Lung (tissue), 12 donors: ENCODE measurements around the gene COL9A2. TPM values are rescaled to one million over a fixed set of nuclear protein-coding genes. Genes with fewer than 3 reads are reported as not detected.

Source experiments
- ATAC-seq: fragments of 200-7000 bp; cut with Tn5 transposase; one replicate; pipeline ENCODE4 v1.9.1; 2020; ENCODE audit warnings: moderate number of reproducible peaks; ENCODE audit not compliant: insufficient read depth, low FRiP score
- DNase-seq, 3 donors: peaks; one replicate each; pipeline ENCODE4 v3.0.0-alpha.2; 2013 to 2017
- H3K27ac ChIP-seq, 2 donors: one replicate each; pipeline ENCODE4 v1.5.1; 2013; ENCODE audit warnings: mild to moderate bottlenecking in 2 of 2, moderate library complexity in 2 of 2, control low read depth in 1 of 2, inconsistent platforms in 1 of 2, low read depth in 1 of 2, low read length in 1 of 2
- H3K27me3 ChIP-seq, 3 donors: one replicate each; pipeline ENCODE4 v1.5.1; 2013; ENCODE audit warnings: low read length in 2 of 3; ENCODE audit not compliant: control insufficient read depth in 3 of 3, insufficient read depth in 3 of 3
- H3K36me3 ChIP-seq, 4 donors: one replicate each; pipeline ENCODE4 v1.5.1; 2013; ENCODE audit warnings: low read length in 4 of 4, mild to moderate bottlenecking in 1 of 4, moderate library complexity in 1 of 4; ENCODE audit not compliant: control insufficient read depth in 4 of 4, insufficient read depth in 4 of 4
- H3K4me1 ChIP-seq, 5 donors: one replicate each; pipeline ENCODE4 v1.5.1; 2013; ENCODE audit warnings: low read length in 5 of 5, mild to moderate bottlenecking in 2 of 5, moderate library complexity in 1 of 5; ENCODE audit not compliant: control insufficient read depth in 5 of 5, insufficient read depth in 5 of 5
- H3K4me3 ChIP-seq: one replicate; pipeline ENCODE4 v1.5.1; 2013; ENCODE audit warnings: mild to moderate bottlenecking, control low read depth, moderate library complexity
- H3K9ac ChIP-seq, 2 donors: one replicate each; pipeline ENCODE4 v1.5.1; 2013; ENCODE audit warnings: low read length in 2 of 2, control low read depth in 1 of 2; ENCODE audit not compliant: insufficient read depth in 1 of 2
- H3K9me3 ChIP-seq, 4 donors: one replicate each; pipeline ENCODE4 v1.5.1; 2013; ENCODE audit warnings: low read length in 3 of 4, mild to moderate bottlenecking in 1 of 4, moderate library complexity in 1 of 4; ENCODE audit not compliant: control insufficient read depth in 4 of 4, insufficient read depth in 3 of 4
- WGBS, 2 donors: extraction: QIAGEN DNeasy Blood & Tissue Kit; methylation state at CpG; one replicate each; pipeline ENCODE4 v1.1.7; 2013; 5-methylcytosine and 5-hydroxymethylcytosine counted together
- polyA plus RNA-seq, 2 donors: library from polyadenylated mRNA; stranded (reverse); fragments of 200-250 nt; gene quantifications; one replicate each; pipeline ENCODE4 v1.2.1, GENCODE V29; 2013
- total RNA-seq, 2 donors: library from RNA; depleted of rRNA in 1 of 2; stranded (reverse); fragments of >200 nt in 1 of 2; gene quantifications; one replicate each; pipeline ENCODE4 v1.2.1, GENCODE V29; 2014 to 2021
- TF ChIP-seq, protein P1 (sequence below): IDR thresholded peaks from 2 replicates; pipeline ENCODE4 v1.5.1; 2012; ENCODE audit warnings: mild to moderate bottlenecking; ENCODE audit errors: control extremely low read depth, extremely low read depth
- donor health status: control.
- donor health status: control.
- donor health status: Bipolar disorder and iron deficiency.
- donor health status: healthy.
- donor health status: DM: yes; HTN: yes; CAD: no.

COL9A2 gene
- total and polyA plus RNA-seq, 4 donors, result 3.7 to 16.0 (median 9.4) TPM

DNA sequence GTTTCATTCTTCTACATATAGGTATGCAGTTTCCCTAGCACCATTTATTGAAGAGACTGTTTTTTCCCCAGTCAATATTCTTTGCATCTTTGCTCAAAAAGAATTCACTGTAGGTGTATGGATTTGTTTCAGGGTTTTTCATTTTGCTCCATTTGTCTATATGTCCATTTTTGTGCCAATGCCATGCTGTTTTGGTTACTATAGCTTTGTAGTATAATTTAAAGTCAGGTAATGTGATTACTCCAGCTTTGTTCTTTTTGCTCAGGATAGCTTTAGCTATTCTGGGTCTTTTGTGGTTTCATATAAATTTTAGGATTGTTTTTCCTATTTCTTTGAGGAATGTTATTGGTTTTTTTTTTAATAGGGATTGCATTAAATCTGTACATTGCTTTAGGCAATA lies 40.5 kb upstream of the COL9A2 start:
- Histone ChIP-seq H3K9me3 (peaks cover 0 to 3% (median 0%) of the 10 kb centered on the region in 4 donors), H3K27me3 (no peaks in the 10 kb centered on the region), H3K27ac (no peak overlapping the region), H3K36me3 (peaks cover 0 to 1% (median 0%) of the 10 kb centered on the region in 4 donors), H3K9ac (no peak overlapping the region), H3K4me3 (no peak overlapping the region), H3K4me1 (peaks cover 0 to 1% (median 0%) of the 10 kb centered on the region in 5 donors)
- TF ChIP-seq, protein P1, sequence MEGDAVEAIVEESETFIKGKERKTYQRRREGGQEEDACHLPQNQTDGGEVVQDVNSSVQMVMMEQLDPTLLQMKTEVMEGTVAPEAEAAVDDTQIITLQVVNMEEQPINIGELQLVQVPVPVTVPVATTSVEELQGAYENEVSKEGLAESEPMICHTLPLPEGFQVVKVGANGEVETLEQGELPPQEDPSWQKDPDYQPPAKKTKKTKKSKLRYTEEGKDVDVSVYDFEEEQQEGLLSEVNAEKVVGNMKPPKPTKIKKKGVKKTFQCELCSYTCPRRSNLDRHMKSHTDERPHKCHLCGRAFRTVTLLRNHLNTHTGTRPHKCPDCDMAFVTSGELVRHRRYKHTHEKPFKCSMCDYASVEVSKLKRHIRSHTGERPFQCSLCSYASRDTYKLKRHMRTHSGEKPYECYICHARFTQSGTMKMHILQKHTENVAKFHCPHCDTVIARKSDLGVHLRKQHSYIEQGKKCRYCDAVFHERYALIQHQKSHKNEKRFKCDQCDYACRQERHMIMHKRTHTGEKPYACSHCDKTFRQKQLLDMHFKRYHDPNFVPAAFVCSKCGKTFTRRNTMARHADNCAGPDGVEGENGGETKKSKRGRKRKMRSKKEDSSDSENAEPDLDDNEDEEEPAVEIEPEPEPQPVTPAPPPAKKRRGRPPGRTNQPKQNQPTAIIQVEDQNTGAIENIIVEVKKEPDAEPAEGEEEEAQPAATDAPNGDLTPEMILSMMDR, result no peak
- DNase-seq (no peak), ATAC-seq (no peak)

DNA sequence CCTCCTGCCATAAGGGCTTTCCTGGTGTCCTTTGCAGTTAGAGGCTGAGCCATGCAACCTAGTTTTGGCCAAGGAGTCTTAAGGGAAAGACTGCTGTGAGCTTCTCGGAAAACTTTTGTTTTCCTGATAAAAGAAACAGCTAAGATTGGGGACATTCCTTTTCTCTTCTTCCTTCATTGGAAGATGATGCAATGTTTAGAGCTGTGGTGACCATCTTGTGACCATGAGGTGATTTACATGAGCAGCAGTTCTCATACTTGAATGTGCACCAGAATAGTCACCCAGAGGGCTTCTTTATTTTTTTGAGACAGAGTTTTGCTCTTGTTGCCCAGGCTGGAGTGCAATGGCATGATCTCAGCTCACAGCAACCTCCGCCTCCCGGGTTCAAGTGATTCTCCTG lies 36.0 kb upstream of the COL9A2 start:
- 93% methylated on average over 3 of the region's 3 CpGs for WGBS, 2 donors
- Histone ChIP-seq H3K27me3 (no peaks in the 10 kb centered on the region), H3K4me1 (no peaks in the 10 kb centered on the region), H3K27ac (peak overlapping the region in 1 of 2 donors; percentile 53), H3K36me3 (peaks cover 0 to 1% (median 0%) of the 10 kb centered on the region in 4 donors), H3K4me3 (no peak overlapping the region), H3K9ac (no peak overlapping the region), H3K9me3 (no peaks in the 10 kb centered on the region)
- ATAC-seq (no peak), DNase-seq (no peak)
- TF ChIP-seq, protein P1, result no peak

DNA sequence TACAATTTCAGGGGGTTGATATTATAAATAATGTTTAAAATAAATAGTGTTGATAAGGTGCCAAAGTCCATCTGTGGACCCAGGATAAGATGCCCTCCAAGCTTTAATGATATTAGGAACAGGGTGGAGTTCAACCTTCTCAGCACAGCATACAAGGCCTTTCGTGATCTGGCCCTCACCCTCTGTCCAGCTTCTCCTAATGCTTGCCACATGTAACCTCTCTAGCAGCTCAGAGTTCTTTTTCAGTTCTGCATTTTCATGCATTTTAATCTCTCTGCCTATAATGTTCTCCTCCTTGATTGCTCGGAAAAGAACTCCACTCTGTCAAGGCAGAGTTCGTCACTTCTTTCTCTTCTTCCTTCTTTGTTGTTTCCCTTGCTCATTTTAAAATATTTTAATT lies 35.0 kb upstream of the COL9A2 start:
- TF ChIP-seq, protein P1, result no peak
- no peak for ATAC-seq
- Histone ChIP-seq H3K27me3 (no peaks in the 10 kb centered on the region), H3K9ac (no peak overlapping the region), H3K9me3 (no peaks in the 10 kb centered on the region), H3K27ac (no peak overlapping the region), H3K36me3 (peaks cover 0 to 1% (median 0%) of the 10 kb centered on the region in 4 donors), H3K4me3 (no peak overlapping the region), H3K4me1 (no peaks in the 10 kb centered on the region)
- DNase-seq, result no peak
- 72 to 76% methylated on average over 3 of the region's 3 CpGs for WGBS, 2 donors

DNA sequence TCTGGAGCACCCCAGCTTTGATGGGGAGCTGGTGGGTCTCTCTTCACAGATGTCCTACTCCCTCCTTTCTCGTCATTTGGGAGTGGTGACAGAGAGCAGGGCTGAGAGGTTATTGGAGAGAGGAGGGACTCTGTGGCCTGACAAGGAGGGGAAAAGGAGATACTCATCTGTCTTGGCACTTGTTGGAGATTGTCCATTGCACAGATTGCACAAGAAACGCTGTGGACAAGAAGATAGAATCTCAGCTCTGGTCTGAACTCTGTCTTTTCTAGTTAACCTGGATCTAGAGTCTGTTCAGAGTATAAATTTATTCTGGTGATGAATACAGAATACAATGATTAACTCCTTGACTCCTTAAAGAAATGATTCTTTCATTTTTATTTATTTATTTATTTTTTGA lies 34.0 kb upstream of the COL9A2 start:
- H3K36me3 ChIP-seq, result peaks cover 0 to 1% (median 0%) of the 10 kb centered on the region in 4 donors
- H3K27ac ChIP-seq, result no peak overlapping the region
- no peak overlapping the region for H3K4me3 ChIP-seq
- H3K4me1 ChIP-seq, result no peaks in the 10 kb centered on the region
- H3K9ac ChIP-seq, result no peak overlapping the region
- 91% methylated on average over 2 of the region's 2 CpGs for WGBS, 2 donors
- no peak for ATAC-seq
- TF ChIP-seq, protein P1, result no peak
- H3K9me3 ChIP-seq, result no peaks in the 10 kb centered on the region
- no peaks in the 10 kb centered on the region for H3K27me3 ChIP-seq
- no peak for DNase-seq
